K562 (cell line): ENCODE measurements around the gene HTR1D. TPM values are rescaled to one million over a fixed set of nuclear protein-coding genes. Genes with fewer than 3 reads are reported as not detected.

Source experiments
- ATF1 ChIP-seq, 2 experiments: fragments of 450-650 bp in 1 of 2; IDR thresholded peaks; 2 replicates each; pipeline ENCODE4 v1.6.1; 2016; ENCODE audit warnings: missing compliant biosample characterization in 1 of 2, missing genetic modification characterization in 1 of 2
- CREM ChIP-seq: IDR thresholded peaks from 2 replicates; pipeline ENCODE4 v1.6.1; 2014; ENCODE audit warnings: antibody characterized with exemption, low read depth
- ETV5 ChIP-seq: sonication (generic); formaldehyde crosslinking; IDR thresholded peaks from 2 replicates; pipeline ENCODE4 v1.4.0; 2020; ENCODE audit warnings: low read depth, mild to moderate bottlenecking, missing genetic modification reagents
- FIP1L1 ChIP-seq: fragments of 200-400 bp; formaldehyde crosslinking; IDR thresholded peaks from 2 replicates; pipeline ENCODE4 v1.6.1; 2018; ENCODE audit warnings: mild to moderate bottlenecking, low read depth, low read length; ENCODE audit not compliant: poor library complexity, severe bottlenecking
- HDAC1 ChIP-seq, 2 experiments: fragments of 450-650 bp; IDR thresholded peaks; 2 replicates each; pipeline ENCODE4 v1.6.1; 2016 to 2017; ENCODE audit warnings: inconsistent platforms in 1 of 2, mild to moderate bottlenecking in 1 of 2, moderate library complexity in 1 of 2
- NR2C2 ChIP-seq, 2 experiments: fragments of 200-800 bp in 1 of 2; sonication (Bioruptor generic) in 1 of 2; sonication (generic) in 1 of 2; formaldehyde crosslinking in 1 of 2; IDR thresholded peaks; 2 replicates each; pipeline versions ENCODE4 v1.6.1 to v1.8.0; 2016 to 2022; ENCODE audit warnings: mild to moderate bottlenecking in 1 of 2, missing compliant biosample characterization in 1 of 2, missing genetic modification characterization in 1 of 2, missing genetic modification reagents in 1 of 2
- TEAD1 ChIP-seq, 2 experiments: fragments of 450-650 bp in 1 of 2; sonication (generic) in 1 of 2; formaldehyde crosslinking; IDR thresholded peaks; 2 replicates each; pipeline versions ENCODE4 v1.4.0 to v1.8.0; 2020 to 2022; ENCODE audit warnings: mild to moderate bottlenecking in 2 of 2, missing genetic modification reagents in 1 of 2
- THAP12 ChIP-seq: fragments of 250-450 bp; sonication (Bioruptor Pico); IDR thresholded peaks from 2 replicates; pipeline ENCODE4 v1.9.0; 2021; ENCODE audit warnings: mild to moderate bottlenecking, inconsistent platforms
- TRIM28 ChIP-seq: fragments of 450-650 bp; IDR thresholded peaks from 2 replicates; pipeline ENCODE4 v1.6.1; 2017
- USF2 ChIP-seq: sonication (generic); formaldehyde crosslinking; IDR thresholded peaks from 2 replicates; pipeline ENCODE4 v1.5.0; 2020; ENCODE audit warnings: missing genetic modification reagents
- ZKSCAN1 ChIP-seq: fragments of 150-350 bp; IDR thresholded peaks from 2 replicates; pipeline ENCODE4 v1.6.1; 2016; ENCODE audit warnings: low read depth, low read length
- ZNF583 ChIP-seq: fragments of 250-450 bp; sonication (Bioruptor Pico); IDR thresholded peaks from 2 replicates; pipeline ENCODE4 v1.4.0; 2020
- polyA plus RNA-seq, 8 experiments: library from polyadenylated mRNA; depleted of rRNA in 4 of 8; stranded (reverse) in 5 of 8; unstranded in 3 of 8; fragments of >200 nt; fragmentation: Nextera tagmentation in 2 of 8; fragmentation: Illumina TruSeq in 1 of 8; extraction: Ambion mirVana in 2 of 8; extraction: Trizol in 1 of 8; gene quantifications; 2 replicates each; pipeline versions ENCODE4 v1.2.1 to v1.2.3, GENCODE V29; 2011 to 2014; ENCODE audit warnings: inconsistent platforms in 1 of 8, missing spikeins in 1 of 8
- total RNA-seq, 7 experiments: library from RNA; depleted of rRNA in 6 of 7; stranded (reverse); fragments of >200 nt in 6 of 7; fragmentation: Illumina TruSeq in 2 of 7; extraction: Trizol in 2 of 7; gene quantifications; 2 replicates each; pipeline versions ENCODE4 v1.2.1 to v1.2.3, GENCODE V29; 2011 to 2021; ENCODE audit warnings: low replicate concordance in 1 of 7
- TF ChIP-seq, protein P1 (sequence below): fragments of 250-450 bp; sonication (Bioruptor Pico); IDR thresholded peaks from 2 replicates; pipeline ENCODE4 v1.9.0; 2021; ENCODE audit warnings: mild to moderate bottlenecking
- TF ChIP-seq, protein P2 (sequence below): IDR thresholded peaks from 3 replicates; pipeline ENCODE4 v1.6.1; 2011; ENCODE audit warnings: borderline replicate concordance, mild to moderate bottlenecking; ENCODE audit not compliant: insufficient read length, insufficient read depth
- TF ChIP-seq, protein P3 (sequence below): fragments of 450-650 bp; formaldehyde crosslinking; IDR thresholded peaks from 2 replicates; pipeline ENCODE4 v1.4.0; 2020; ENCODE audit warnings: mild to moderate bottlenecking
- TF ChIP-seq, protein P4 (sequence below): IDR thresholded peaks from 2 replicates; pipeline ENCODE4 v1.6.1; 2016; ENCODE audit warnings: missing genetic modification characterization, missing compliant biosample characterization
- TF ChIP-seq, protein P5 (sequence below): sonication (generic); formaldehyde crosslinking; IDR thresholded peaks from 2 replicates; pipeline ENCODE4 v1.8.1; 2023; ENCODE audit warnings: mild to moderate bottlenecking, missing genetic modification reagents, moderate library complexity

HTR1D gene
- total and polyA plus RNA-seq, 9 of the 15 experiments (the other 6 are each of a cell fraction or from before 2014, with no cell fraction given): 0.03 to 0.09 (median 0.04) TPM; not detected in 4

- TF ChIP-seq, protein P1, sequence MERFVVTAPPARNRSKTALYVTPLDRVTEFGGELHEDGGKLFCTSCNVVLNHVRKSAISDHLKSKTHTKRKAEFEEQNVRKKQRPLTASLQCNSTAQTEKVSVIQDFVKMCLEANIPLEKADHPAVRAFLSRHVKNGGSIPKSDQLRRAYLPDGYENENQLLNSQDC (CRISPR knock-in tag): no peak
- TF ChIP-seq HDAC1 (IDR thresholded peaks at IDR 0.05) (0 out of 4 replicates have a peak, but pooled peaks of 1 of the 2 experiments have one; percentile 45), CREM (no peak), ZKSCAN1 (no peak), ZNF583 (peak; percentile 66; the same call in 1 of the 2 replicates), THAP12 (CRISPR knock-in tag) (0 out of 2 replicates have a peak, but pooled peaks have one; percentile 51), TRIM28 (no peak), NR2C2 (CRISPR knock-in tag; IDR thresholded peaks at IDR 0.05) (no peak), NR2C2 (tag; IDR thresholded peaks at IDR 0.05) (peak; percentile 49; the same call in 1 of the 2 replicates), ETV5 (CRISPR knock-in tag) (peak; percentile 54; the same call in 1 of the 2 replicates), ATF1 (CRISPR knock-in tag; IDR thresholded peaks at IDR 0.05) (no peak), ATF1 (tag; IDR thresholded peaks at IDR 0.05) (no peak), TEAD1 (CRISPR knock-in tag; IDR thresholded peaks at IDR 0.05) (peak in 1 of 2 experiments; percentile 44; a peak in 1 of 4 replicates), USF2 (CRISPR knock-in tag) (no peak), FIP1L1 (no peak)
- TF ChIP-seq, protein P2, sequence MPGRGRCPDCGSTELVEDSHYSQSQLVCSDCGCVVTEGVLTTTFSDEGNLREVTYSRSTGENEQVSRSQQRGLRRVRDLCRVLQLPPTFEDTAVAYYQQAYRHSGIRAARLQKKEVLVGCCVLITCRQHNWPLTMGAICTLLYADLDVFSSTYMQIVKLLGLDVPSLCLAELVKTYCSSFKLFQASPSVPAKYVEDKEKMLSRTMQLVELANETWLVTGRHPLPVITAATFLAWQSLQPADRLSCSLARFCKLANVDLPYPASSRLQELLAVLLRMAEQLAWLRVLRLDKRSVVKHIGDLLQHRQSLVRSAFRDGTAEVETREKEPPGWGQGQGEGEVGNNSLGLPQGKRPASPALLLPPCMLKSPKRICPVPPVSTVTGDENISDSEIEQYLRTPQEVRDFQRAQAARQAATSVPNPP: no peak
- TF ChIP-seq, protein P3, sequence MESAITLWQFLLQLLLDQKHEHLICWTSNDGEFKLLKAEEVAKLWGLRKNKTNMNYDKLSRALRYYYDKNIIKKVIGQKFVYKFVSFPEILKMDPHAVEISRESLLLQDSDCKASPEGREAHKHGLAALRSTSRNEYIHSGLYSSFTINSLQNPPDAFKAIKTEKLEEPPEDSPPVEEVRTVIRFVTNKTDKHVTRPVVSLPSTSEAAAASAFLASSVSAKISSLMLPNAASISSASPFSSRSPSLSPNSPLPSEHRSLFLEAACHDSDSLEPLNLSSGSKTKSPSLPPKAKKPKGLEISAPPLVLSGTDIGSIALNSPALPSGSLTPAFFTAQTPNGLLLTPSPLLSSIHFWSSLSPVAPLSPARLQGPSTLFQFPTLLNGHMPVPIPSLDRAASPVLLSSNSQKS (CRISPR knock-in tag): no peak
- TF ChIP-seq, protein P4, sequence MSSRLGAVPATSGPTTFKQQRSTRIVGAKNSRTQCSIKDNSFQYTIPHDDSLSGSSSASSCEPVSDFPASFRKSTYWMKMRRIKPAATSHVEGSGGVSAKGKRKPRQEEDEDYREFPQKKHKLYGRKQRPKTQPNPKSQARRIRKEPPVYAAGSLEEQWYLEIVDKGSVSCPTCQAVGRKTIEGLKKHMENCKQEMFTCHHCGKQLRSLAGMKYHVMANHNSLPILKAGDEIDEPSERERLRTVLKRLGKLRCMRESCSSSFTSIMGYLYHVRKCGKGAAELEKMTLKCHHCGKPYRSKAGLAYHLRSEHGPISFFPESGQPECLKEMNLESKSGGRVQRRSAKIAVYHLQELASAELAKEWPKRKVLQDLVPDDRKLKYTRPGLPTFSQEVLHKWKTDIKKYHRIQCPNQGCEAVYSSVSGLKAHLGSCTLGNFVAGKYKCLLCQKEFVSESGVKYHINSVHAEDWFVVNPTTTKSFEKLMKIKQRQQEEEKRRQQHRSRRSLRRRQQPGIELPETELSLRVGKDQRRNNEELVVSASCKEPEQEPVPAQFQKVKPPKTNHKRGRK (tag): no peak
- TF ChIP-seq, protein P5, sequence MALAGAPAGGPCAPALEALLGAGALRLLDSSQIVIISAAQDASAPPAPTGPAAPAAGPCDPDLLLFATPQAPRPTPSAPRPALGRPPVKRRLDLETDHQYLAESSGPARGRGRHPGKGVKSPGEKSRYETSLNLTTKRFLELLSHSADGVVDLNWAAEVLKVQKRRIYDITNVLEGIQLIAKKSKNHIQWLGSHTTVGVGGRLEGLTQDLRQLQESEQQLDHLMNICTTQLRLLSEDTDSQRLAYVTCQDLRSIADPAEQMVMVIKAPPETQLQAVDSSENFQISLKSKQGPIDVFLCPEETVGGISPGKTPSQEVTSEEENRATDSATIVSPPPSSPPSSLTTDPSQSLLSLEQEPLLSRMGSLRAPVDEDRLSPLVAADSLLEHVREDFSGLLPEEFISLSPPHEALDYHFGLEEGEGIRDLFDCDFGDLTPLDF (CRISPR knock-in tag): no peak
These were observed 49.8 kb downstream of the HTR1D start (continued) for GRCh38 chr1:23167353-23168078.
